Stimulated activated CD8-positive, alpha-beta memory T cell treated with anti-CD3 and anti-CD28 coated beads, Interleukin-15, amount 100 ng/mL, for 4 hours (primary cell): ENCODE measurements around the gene RBM19.
A peak's percentile ranks its signal among the peaks of the same experiment; 100 is the strongest.

Source experiments
- DNase-seq, 2 donors: peaks; one replicate each; pipeline ENCODE4 v3.0.0-alpha.2; 2020; ENCODE audit warnings: low read depth in 2 of 2

The RBM19 gene

GRCh38 chr12:113882690-113883089 lies 83.4 kb downstream of the RBM19 start:
- no peak for DNase-seq

- DNase-seq: no peak
These were observed 84.8 kb downstream of the RBM19 start for GRCh38 chr12:113880988-113881962.

GRCh38 chr12:113880326-113880725 lies 85.8 kb downstream of the RBM19 start:
- DNase-seq: no peak

GRCh38 chr12:113879658-113880057 lies 86.5 kb downstream of the RBM19 start:
- no peak for DNase-seq

- no peak for DNase-seq
These were observed 88.5 kb downstream of the RBM19 start for GRCh38 chr12:113877607-113878006.

- no peak for DNase-seq
These were observed 90.0 kb downstream of the RBM19 start for GRCh38 chr12:113876160-113876559.

GRCh38 chr12:113875691-113876090 lies 90.4 kb downstream of the RBM19 start:
- DNase-seq: no peak

- no peak for DNase-seq
These were observed 91.0 kb downstream of the RBM19 start for GRCh38 chr12:113874999-113875561.

GRCh38 chr12:113874326-113874725 lies 91.8 kb downstream of the RBM19 start:
- DNase-seq: no peak

- DNase-seq: no peak
These were observed 92.4 kb downstream of the RBM19 start for GRCh38 chr12:113873740-113874139.

GRCh38 chr12:113870890-113871289 lies 95.2 kb downstream of the RBM19 start:
- no peak for DNase-seq

GRCh38 chr12:113870035-113870434 lies 96.1 kb downstream of the RBM19 start:
- DNase-seq: no peak

GRCh38 chr12:113868365-113868764 lies 97.8 kb downstream of the RBM19 start:
- no peak for DNase-seq

- no peak for DNase-seq
These were observed 98.9 kb downstream of the RBM19 start for GRCh38 chr12:113867258-113867657.

GRCh38 chr12:113866496-113866895 lies 99.6 kb downstream of the RBM19 start:
- no peak for DNase-seq

- DNase-seq: no peak
These were observed 102.7 kb downstream of the RBM19 start for GRCh38 chr12:113863455-113863845.

GRCh38 chr12:113862590-113863454 lies 103.3 kb downstream of the RBM19 start:
- DNase-seq: peak; percentile 2 to 3

GRCh38 chr12:113861708-113862312 lies 104.3 kb downstream of the RBM19 start:
- DNase-seq: no peak

GRCh38 chr12:113860950-113861349 lies 105.2 kb downstream of the RBM19 start:
- no peak for DNase-seq

GRCh38 chr12:113860059-113860820 lies 105.9 kb downstream of the RBM19 start:
- DNase-seq: no peak

GRCh38 chr12:113858841-113859386 lies 107.2 kb downstream of the RBM19 start:
- DNase-seq: no peak
